ENCODE measurements around the gene GIPR.

DNA sequence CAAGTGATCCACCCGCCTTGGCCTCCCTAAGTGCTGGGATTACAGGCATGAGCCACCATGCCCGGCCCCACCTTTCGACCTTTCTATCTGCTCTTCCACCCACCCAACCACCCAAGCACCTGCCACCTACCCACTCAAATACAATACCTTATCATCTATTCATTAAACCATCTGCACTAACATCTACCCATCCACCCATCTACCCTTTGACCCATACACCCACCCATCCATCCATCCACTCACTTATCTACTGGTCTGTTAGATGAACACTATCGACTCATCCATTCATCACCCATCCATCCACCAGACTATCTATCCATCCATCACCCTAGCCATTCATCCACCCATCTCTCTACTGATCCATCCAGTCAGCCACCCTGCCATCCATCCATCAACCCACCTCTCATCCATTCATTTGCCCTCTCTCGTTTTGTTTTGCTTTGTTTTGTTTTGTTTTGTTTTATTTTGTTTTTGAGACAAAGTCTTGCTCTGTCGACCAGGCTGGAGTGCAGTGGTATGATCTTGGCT is 46.0 kb upstream of the GIPR start:
- no peak for TF ChIP-seq EZH2 (IDR thresholded peaks at IDR 0.05; ENCODE audit: borderline replicate concordance, low read depth, low read length, poor library complexity, severe bottlenecking)
- TF ChIP-seq, protein P1, sequence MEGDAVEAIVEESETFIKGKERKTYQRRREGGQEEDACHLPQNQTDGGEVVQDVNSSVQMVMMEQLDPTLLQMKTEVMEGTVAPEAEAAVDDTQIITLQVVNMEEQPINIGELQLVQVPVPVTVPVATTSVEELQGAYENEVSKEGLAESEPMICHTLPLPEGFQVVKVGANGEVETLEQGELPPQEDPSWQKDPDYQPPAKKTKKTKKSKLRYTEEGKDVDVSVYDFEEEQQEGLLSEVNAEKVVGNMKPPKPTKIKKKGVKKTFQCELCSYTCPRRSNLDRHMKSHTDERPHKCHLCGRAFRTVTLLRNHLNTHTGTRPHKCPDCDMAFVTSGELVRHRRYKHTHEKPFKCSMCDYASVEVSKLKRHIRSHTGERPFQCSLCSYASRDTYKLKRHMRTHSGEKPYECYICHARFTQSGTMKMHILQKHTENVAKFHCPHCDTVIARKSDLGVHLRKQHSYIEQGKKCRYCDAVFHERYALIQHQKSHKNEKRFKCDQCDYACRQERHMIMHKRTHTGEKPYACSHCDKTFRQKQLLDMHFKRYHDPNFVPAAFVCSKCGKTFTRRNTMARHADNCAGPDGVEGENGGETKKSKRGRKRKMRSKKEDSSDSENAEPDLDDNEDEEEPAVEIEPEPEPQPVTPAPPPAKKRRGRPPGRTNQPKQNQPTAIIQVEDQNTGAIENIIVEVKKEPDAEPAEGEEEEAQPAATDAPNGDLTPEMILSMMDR (conservative IDR thresholded peaks at IDR 0.05; ENCODE audit: low read depth, low read length) = no peak

Data from A673 (cell line).